ENCODE data around the gene MSL3B.

DNA sequence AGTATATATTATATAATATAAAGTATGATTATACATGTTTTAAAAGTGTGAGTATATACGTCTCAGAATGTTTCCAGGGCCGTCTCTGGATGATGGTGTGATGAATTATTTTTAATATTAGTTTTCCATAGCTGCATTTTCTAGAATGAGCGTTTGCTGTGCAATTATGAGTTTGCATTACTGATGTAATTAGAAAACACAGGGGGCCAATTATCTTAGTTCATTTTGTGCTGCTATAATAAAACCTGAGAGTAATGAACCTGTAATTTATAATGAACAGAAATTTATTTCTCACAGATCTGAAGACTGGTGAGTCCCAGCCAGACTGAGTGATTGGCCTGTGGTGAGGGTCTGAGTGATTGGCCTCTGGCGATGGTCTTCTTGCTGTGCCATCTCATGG is 9.9 kb downstream of the MSL3B start:
- TF ChIP-seq, protein P1, sequence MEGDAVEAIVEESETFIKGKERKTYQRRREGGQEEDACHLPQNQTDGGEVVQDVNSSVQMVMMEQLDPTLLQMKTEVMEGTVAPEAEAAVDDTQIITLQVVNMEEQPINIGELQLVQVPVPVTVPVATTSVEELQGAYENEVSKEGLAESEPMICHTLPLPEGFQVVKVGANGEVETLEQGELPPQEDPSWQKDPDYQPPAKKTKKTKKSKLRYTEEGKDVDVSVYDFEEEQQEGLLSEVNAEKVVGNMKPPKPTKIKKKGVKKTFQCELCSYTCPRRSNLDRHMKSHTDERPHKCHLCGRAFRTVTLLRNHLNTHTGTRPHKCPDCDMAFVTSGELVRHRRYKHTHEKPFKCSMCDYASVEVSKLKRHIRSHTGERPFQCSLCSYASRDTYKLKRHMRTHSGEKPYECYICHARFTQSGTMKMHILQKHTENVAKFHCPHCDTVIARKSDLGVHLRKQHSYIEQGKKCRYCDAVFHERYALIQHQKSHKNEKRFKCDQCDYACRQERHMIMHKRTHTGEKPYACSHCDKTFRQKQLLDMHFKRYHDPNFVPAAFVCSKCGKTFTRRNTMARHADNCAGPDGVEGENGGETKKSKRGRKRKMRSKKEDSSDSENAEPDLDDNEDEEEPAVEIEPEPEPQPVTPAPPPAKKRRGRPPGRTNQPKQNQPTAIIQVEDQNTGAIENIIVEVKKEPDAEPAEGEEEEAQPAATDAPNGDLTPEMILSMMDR (IDR thresholded peaks at IDR 0.05), result no peak
- TF ChIP-seq POLR2A (IDR thresholded peaks at IDR 0.05), result no peak

Measured in body of pancreas (tissue), 4 donors.